Stimulated activated CD8-positive, alpha-beta memory T cell treated with anti-CD3 and anti-CD28 coated beads, Interleukin-7, amount 100 ng/mL, for 4 hours (primary cell): ENCODE measurements around the gene COMMD7.
"Not testable (repeated sequence)": the region's sequence is repeated elsewhere in the genome, so short reads cannot be mapped to it uniquely, and the experiment has no call there.

Source experiments
- DNase-seq, 2 donors: peaks; one replicate each; pipeline ENCODE4 v3.0.0-alpha.2; 2020; ENCODE audit warnings: low read depth in 2 of 2

Gene COMMD7

DNA sequence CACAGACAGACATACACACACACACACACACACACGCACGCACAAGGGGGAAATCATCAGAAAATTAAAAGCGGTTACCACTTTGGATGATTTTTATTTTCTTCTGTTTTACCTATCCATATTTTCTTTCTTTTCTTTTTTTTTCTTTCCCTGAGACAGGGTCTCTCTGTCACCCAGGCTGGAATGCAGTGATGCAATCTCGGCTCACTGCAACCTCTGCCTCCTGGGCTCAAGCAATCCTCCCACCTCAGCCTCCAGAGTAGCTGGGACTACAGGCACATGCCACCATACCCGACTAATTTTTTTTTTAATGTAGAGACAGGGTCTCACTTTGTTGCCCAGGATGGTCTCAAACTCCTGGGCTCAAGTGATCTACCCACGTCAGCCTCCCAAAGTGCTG, 14.8 kb downstream of the COMMD7 start:
- not testable (repeated sequence) for DNase-seq

- no peak for DNase-seq
Measured at GRCh38 chr20:32727683-32728082, 15.6 kb downstream of the COMMD7 start.

- no peak for DNase-seq
Measured at GRCh38 chr20:32718749-32719348, 24.4 kb downstream of the COMMD7 start.

GRCh38 chr20:32711346-32711745, 31.9 kb downstream of the COMMD7 start:
- DNase-seq, result no peak

- DNase-seq, result no peak
Measured at GRCh38 chr20:32709632-32710121, 33.6 kb downstream of the COMMD7 start.

DNA sequence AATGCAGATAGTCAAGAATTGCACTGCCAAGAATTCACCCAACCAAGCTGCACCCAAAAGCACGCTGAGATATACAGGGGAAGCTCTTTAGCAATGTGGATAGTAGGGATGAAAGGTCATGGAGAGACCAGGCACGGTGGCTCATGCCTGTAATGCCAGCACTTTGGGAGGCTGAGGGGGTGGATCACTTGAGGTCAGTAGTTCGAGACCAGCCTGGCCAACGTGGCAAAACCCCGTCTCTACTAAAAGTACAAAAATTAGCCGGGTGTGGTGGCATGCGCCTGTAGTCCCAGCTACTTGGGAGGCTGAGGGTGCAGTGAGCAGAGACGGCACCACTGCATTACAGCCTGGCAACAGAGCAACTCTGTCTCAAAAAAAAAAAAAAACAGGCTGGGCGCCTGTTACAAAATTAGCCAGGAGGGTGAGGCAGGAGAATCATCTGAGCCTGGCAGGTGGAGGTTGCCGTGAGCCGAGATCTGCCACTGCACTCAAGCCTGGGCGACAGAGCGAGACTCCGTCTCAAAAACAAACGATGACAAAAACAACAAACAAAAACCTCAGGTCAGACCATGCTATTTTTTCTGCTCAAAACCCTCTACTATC, 34.1 kb downstream of the COMMD7 start:
- not testable (repeated sequence) for DNase-seq

- DNase-seq, result no peak
Measured at GRCh38 chr20:32707691-32708581, 35.3 kb downstream of the COMMD7 start.

DNA sequence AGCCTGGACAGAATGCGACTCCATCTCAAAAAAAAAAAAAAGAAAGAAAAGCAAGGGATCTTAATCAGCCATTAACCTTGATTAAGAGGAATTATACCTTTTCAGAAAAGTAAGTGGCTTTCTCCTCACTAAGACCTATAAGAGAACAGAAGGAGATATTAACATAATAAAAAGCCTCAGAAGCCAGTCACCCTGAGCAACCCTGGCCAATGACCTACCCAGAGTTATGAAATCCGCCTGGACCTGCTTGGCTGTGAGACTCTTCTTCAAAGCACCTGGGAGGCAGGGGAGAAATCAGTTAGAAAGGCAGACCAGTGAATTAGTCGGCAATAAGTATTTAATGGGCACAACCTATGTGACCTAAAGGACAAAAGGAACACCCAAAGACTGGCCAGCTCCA, 36.8 kb downstream of the COMMD7 start:
- no peak for DNase-seq

DNA sequence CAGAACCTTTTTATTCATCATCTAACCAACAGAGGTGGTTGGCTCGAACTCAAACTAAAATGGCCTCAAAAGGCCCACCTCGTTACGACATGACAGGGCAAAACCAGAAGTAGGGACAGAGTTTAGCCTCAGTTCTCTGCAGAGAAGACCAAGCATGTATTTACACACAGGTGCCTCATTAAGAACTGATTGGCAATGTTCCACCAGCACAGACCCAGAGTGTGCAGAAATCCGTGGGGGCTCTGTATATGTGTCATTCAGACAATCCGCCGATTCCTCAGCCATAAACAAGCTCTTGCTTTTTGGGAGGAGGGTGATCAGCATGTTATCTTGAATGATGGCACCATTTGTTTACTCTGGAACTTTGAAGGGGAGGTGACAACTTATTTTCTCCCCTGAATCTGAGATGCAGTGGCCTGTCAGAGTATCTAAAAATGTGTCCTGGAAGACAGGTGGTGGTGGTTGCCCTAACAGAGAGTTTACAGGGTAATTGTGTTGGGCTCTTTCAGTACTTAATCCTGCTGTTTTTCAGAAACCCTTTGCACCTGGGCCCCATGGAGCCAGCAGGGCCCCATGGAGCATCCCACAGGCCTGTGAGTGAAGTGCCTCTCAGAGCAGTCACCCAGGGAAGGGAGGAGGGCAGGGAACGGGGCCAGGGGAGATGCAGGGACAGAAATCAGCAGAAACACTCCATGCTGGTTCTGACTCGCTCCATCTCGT, 40.4 kb downstream of the COMMD7 start:
- DNase-seq, result no peak

DNA sequence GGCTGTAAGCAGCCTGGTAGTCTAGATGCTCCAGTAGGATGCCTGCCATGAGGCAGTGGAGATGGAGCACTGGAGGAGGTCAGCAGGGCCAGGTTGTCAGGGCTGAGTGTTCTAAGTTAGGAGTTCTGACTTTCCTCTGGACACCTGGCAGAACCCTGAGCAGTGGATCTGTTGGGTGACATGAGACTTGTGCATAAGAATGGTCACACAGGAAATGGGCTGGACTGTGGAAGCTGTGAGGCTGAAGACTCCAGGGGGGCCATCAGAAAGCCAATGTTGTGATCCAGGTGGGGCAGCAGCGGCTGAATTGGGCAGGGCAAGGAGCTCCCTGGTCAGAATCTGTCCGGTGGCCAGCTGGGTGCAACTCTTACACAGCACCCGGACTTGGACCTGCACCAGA, 45.7 kb downstream of the COMMD7 start:
- no peak for DNase-seq

- DNase-seq, result no peak
Measured at GRCh38 chr20:32695089-32695488, 48.2 kb downstream of the COMMD7 start.

DNA sequence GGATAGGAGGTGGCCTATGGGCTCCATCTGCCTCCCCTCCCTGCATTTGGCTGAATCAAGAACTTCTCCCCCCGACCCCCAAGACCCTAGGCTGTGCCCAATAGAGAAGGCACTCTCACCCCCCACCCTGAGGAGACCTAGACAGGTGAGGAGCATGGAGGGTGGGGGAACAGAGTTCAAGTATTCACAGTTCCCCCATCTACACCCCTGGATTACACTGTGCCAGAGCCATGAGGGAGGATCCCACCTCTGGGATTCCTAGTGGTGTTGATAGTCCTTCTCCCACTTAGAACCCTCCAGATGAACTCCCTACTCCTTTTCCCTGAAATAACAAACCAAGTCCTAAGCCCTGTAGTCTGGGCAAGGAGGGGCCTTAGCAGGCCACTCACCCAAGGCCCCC, 54.3 kb downstream of the COMMD7 start:
- DNase-seq, result not testable (repeated sequence)

DNA sequence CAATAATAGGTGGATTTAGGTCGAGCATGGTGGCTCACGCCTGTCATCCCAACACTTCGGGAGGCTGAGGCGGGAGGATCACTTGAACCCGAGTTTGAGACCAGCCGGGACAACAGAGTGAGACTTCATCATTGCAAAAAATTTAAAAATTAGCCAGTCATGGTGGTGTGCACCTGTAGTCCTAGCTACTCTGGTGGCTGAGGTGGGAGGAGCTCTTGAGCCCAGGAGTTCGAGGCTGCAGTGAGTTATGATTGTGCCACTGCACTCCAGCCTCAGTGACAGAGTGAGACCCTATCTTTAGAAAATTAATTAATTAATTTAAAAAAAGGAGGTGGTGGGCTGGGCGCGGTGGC, 56.1 kb downstream of the COMMD7 start:
- no peak for DNase-seq

GRCh38 chr20:32686530-32687179, 56.6 kb downstream of the COMMD7 start:
- no peak for DNase-seq

GRCh38 chr20:32685541-32686529, 57.4 kb downstream of the COMMD7 start:
- no peak for DNase-seq

GRCh38 chr20:32682508-32682987, 60.7 kb downstream of the COMMD7 start:
- DNase-seq, result no peak

DNA sequence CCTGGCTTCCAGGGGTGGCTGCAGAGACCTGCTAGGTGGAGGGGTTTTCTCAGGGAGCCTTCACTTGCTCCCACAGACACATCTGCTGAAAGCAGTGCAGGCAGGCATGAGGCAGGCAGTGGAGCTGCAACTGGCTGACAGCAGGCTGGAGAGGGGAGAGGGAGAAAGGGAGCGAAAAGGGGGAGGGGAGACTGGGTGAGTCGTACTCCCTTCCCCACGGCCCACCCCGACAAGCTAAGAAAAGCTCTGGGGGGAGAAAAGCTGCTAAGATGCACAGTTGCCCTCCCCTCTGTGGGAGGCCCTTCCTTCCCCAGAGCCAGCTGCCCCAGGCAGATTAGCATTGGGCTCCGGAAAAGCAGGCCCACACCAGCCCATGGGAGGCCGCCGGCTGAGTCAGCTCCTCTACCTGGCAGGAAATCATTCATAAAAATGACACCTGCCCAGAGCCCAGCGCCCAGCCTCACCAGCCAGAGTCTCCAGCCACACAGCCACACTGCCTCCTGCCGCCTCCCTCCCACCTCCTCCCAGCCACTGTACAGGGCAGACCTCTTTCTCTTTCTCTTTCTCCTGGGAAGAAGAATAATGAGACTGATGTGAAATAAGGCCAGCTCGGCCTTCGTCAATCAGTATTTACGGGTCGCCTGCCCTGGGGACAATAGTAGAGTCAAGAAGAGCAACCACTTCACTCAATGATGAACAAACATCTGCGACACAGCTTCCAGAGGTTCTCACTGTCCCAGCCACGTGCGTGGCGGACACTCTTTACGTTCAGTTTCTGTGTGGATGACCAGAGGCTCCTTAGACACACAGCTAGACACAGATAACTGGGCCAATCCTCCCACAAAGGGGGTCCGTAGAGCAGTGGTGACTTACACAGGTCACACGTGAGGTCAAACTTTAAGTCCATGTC, 61.8 kb downstream of the COMMD7 start:
- DNase-seq, result no peak

DNA sequence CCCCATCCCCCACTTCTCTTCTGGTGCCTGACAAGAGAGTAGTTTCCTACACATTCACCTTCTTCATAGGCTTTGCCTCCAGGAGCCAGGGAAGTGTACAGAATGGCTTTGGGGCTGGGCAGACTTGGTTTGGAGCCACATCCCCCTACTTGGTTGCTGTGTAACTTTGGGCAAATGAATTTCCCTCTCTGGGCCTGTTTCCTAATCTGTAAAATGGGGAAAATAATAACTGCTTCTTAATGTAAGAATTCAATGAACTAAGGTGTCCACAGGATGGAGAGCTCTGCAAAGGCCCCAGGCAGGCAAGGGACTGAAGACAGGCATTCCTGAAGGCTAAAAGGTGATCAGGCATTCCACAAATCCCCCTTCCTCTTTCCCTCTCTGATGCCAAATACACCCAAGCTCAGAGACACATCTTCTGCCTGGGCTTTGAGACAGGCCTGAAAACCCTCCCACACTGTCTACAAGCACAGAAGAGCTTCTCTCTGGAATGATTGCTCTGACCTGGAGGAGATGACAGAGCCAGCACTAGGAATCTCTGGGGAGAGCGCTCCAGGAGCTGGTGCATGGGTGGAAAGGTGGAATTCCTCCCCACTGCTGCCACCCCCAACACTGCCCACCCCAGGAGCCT, 62.6 kb downstream of the COMMD7 start:
- no peak for DNase-seq

GRCh38 chr20:32678948-32679347, 64.3 kb downstream of the COMMD7 start:
- no peak for DNase-seq
